OCI-LY7 (cell line): Measurements from ENCODE around the gene FAM210B. TPM values are rescaled to one million over a fixed set of nuclear protein-coding genes. Genes with fewer than 3 reads are reported as not detected.

Experiments
- BruUV-seq: library from RNA; stranded (reverse); fragments of 400-500 nt; replicated peaks from 2 replicates; lab custom pipeline; 2021; lab: Mats Ljungman, UMichigan
- CTCF ChIA-PET: fragments of 300-600 bp; sonication (Branson Sonifier 250); formaldehyde crosslinking; loops from one replicate; lab custom pipeline; 2022; ENCODE audit warnings: antibody characterized with exemption; ENCODE audit not compliant: unreplicated experiment; lab: Charles Lee
- POLR2A ChIA-PET: fragments of 300-600 bp; sonication (Branson Sonifier 250); formaldehyde crosslinking; loops from one replicate; lab custom pipeline; 2022; ENCODE audit warnings: antibody characterized with exemption; lab: Charles Lee
- DNase-seq: peaks from one replicate; pipeline ENCODE4 v3.0.0-alpha.2; 2015; ENCODE audit warnings: low spot score
- H2AFZ ChIP-seq: fragments of 200-600 bp; sonication (generic), shearing (Covaris generic); 2 replicates; pipeline ENCODE4 v1.6.1; 2014; ENCODE audit warnings: mild to moderate bottlenecking, antibody characterized with exemption, low read length, moderate library complexity
- H3K27ac ChIP-seq: fragments of 200-600 bp; sonication (generic); 2 replicates; pipeline ENCODE4 v1.5.1; 2014; ENCODE audit warnings: mixed run types, low read depth, mild to moderate bottlenecking, moderate library complexity, low read length, inconsistent platforms; ENCODE audit not compliant: poor library complexity, severe bottlenecking
- H3K36me3 ChIP-seq: fragments of 200-600 bp; sonication (generic); 2 replicates; pipeline ENCODE4 v1.6.1; 2014; ENCODE audit warnings: mild to moderate bottlenecking, antibody characterized with exemption, low read length, moderate library complexity, mixed read lengths; ENCODE audit not compliant: insufficient read depth
- H3K4me1 ChIP-seq: fragments of 200-600 bp; sonication (generic); 2 replicates; pipeline ENCODE4 v1.5.1; 2014; ENCODE audit warnings: mild to moderate bottlenecking, low read length; ENCODE audit not compliant: insufficient read depth, poor library complexity, severe bottlenecking
- H3K4me2 ChIP-seq: fragments of 200-600 bp; sonication (generic); 2 replicates; pipeline ENCODE4 v1.6.1; 2014; ENCODE audit warnings: mild to moderate bottlenecking, low read length
- H3K4me3 ChIP-seq: fragments of 200-600 bp; sonication (generic); 2 replicates; pipeline ENCODE4 v1.5.1; 2014; ENCODE audit warnings: mild to moderate bottlenecking, low read depth, low read length; ENCODE audit not compliant: poor library complexity, severe bottlenecking
- H3K79me2 ChIP-seq: fragments of 200-600 bp; sonication (generic); 2 replicates; pipeline ENCODE4 v1.6.1; 2016; ENCODE audit warnings: low read depth, mild to moderate bottlenecking, low read length, moderate library complexity, mixed read lengths; ENCODE audit not compliant: insufficient read depth
- H3K9me2 ChIP-seq: fragments of 200-600 bp; sonication (generic); 2 replicates; pipeline ENCODE4 v1.6.1; 2016; ENCODE audit warnings: mild to moderate bottlenecking, low read length, mixed read lengths; ENCODE audit not compliant: insufficient read depth
- H3K9me3 ChIP-seq: fragments of 200-600 bp; sonication (generic); 2 replicates; pipeline ENCODE4 v1.6.1; 2014; ENCODE audit warnings: mild to moderate bottlenecking, mixed run types, low read length, mixed read lengths
- H4K20me1 ChIP-seq: fragments of 200-600 bp; sonication (generic); 2 replicates; pipeline ENCODE4 v1.6.1; 2014; ENCODE audit warnings: mild to moderate bottlenecking, antibody characterized with exemption, low read length, moderate library complexity, mixed read lengths; ENCODE audit not compliant: insufficient read depth
- EZH2phosphoT487 ChIP-seq: fragments of 200-600 bp; sonication (generic); IDR thresholded peaks from 2 replicates; pipeline ENCODE4 v1.6.1; 2018; ENCODE audit warnings: low read depth, borderline replicate concordance, mild to moderate bottlenecking, mixed run types, antibody characterized with exemption, low read length, moderate library complexity, mixed read lengths
- intact Hi-C: fragments of 100-400 bp; cut with micrococcal nuclease; formaldehyde crosslinking; loops from one replicate; pipeline ENCODE4 v1.10.0; 2022; ENCODE audit not compliant: unreplicated experiment
- total RNA-seq, 2 experiments: library from RNA; depleted of rRNA in 1 of 2; stranded (reverse); fragments of >200 nt in 1 of 2; shearing (Covaris generic) in 1 of 2; gene quantifications; 2 replicates each; pipeline ENCODE4 v1.2.3, GENCODE V29; 2014 to 2022
- TF ChIP-seq, protein P1 (sequence below): fragments of 200-600 bp; sonication (generic); conservative IDR thresholded peaks from 2 replicates; pipeline ENCODE4 v1.5.1; 2014; ENCODE audit warnings: mild to moderate bottlenecking, antibody characterized with exemption, low read length, moderate library complexity, mixed read lengths

FAM210B gene
- total RNA-seq, 2 experiments from 2014 or later: 0.19 to 1.3 TPM

GRCh38 chr20:56392132-56392880 is 33.5 kb downstream of the FAM210B start, which contains the start of the genes AURKA and CSTF1:
AURKA (minus strand) TSS chr20:56392215; CDS start chr20:56388197, 4,018 bp downstream.
CSTF1 (plus strand) TSS chr20:56392645; CDS start chr20:56395553, 2,908 bp downstream.
- ChIA-PET CTCF (no interaction called here), POLR2A (interaction anchor here (2.8 kb wide), 1 partner anchor 70 kb away, joined by 15 read pairs; no protein-coding TSS in a partner anchor)
- Histone ChIP-seq H3K79me2 (peaks cover 81% of the 10 kb centered on the region), H3K4me2 (peak within 1 kb of the TSS; percentile 80), H2AFZ (peak within 1 kb of the TSS; percentile 58; the same call in 1 of the 2 replicates), H3K9me2 (no peaks in the 10 kb centered on the region), H3K36me3 (peaks cover 76% of the 10 kb centered on the region), H3K4me3 (peak within 1 kb of the TSS; percentile 76), H3K4me1 (peaks cover 21% of the 10 kb centered on the region), H3K9me3 (no peaks in the 10 kb centered on the region), H4K20me1 (peaks cover 7% of the 10 kb centered on the region; the same call in 1 of the 2 replicates), H3K27ac (peak within 1 kb of the TSS; percentile 85)
- intact Hi-C loops: loop anchor here (2.0 kb wide), 1 partner anchor 76 kb away; the partner anchor contains the start of gene RTF2
- BruUV-seq: TSS peak; percentile 63
- TF ChIP-seq EZH2phosphoT487: no peak
- peak; percentile 99 for DNase-seq

DNA sequence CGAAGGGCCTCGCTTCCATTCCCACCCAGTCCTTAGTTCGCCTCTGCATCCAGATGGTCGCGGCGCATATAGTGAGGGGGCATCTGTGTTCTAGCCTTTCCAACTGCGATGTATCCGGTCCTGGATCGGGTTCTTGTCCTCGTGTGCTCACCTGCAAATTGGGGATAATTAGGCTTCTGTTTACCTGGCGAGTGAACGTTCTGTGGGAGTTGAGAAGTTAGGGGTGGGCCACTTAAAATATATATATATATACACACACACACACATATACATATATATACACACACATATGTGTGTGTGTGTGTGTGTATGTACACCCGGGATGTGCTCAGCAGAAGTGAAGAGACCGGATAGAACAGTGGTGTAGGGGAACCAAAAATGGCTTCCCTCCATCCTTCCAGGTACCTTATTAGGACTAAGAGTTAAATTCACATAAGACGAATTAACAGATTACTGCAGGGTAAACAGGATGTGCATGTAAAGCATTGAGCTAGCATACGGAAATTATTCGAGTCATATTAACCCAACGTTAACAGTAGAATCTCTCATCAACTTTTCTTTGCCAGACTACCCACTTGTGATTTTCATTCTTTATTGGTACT is 34.2 kb downstream of the FAM210B start:
- BruUV-seq: no TSS peak
- H3K27ac ChIP-seq: peak overlapping the region; percentile 85
- POLR2A ChIA-PET: interaction anchor here (0.6 to 2.8 kb wide), 2 partner anchors 19 to 70 kb away, joined by 3 to 15 read pairs; no protein-coding TSS in a partner anchor
- peaks cover 7% of the 10 kb centered on the region; the same call in 1 of the 2 replicates for H4K20me1 ChIP-seq
- peak; percentile 38 for DNase-seq
- no peak for TF ChIP-seq EZH2phosphoT487
- TF ChIP-seq, protein P1, sequence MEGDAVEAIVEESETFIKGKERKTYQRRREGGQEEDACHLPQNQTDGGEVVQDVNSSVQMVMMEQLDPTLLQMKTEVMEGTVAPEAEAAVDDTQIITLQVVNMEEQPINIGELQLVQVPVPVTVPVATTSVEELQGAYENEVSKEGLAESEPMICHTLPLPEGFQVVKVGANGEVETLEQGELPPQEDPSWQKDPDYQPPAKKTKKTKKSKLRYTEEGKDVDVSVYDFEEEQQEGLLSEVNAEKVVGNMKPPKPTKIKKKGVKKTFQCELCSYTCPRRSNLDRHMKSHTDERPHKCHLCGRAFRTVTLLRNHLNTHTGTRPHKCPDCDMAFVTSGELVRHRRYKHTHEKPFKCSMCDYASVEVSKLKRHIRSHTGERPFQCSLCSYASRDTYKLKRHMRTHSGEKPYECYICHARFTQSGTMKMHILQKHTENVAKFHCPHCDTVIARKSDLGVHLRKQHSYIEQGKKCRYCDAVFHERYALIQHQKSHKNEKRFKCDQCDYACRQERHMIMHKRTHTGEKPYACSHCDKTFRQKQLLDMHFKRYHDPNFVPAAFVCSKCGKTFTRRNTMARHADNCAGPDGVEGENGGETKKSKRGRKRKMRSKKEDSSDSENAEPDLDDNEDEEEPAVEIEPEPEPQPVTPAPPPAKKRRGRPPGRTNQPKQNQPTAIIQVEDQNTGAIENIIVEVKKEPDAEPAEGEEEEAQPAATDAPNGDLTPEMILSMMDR: no peak
- peaks cover 21% of the 10 kb centered on the region for H3K4me1 ChIP-seq
- H3K79me2 ChIP-seq: peaks cover 74% of the 10 kb centered on the region
- peak overlapping the region; percentile 76 for H3K4me3 ChIP-seq
- H3K9me2 ChIP-seq: no peaks in the 10 kb centered on the region
- intact Hi-C loops: loop anchor here (2.0 kb wide), 1 partner anchor 76 kb away; the partner anchor contains the start of gene RTF2
- H2AFZ ChIP-seq: peak overlapping the region; percentile 58; the same call in 1 of the 2 replicates
- peak overlapping the region; percentile 80 for H3K4me2 ChIP-seq
- H3K36me3 ChIP-seq: peaks cover 76% of the 10 kb centered on the region
- H3K9me3 ChIP-seq: no peaks in the 10 kb centered on the region
- CTCF ChIA-PET: no interaction called here

- TF ChIP-seq, protein P1: no peak
- TF ChIP-seq EZH2phosphoT487: no peak
- intact Hi-C loops: loop anchor here (2.0 kb wide), 1 partner anchor 75 kb away; the partner anchor contains the start of gene RTF2
- CTCF ChIA-PET: no interaction called here
- no peak for DNase-seq
- Histone ChIP-seq H3K4me1 (peaks cover 21% of the 10 kb centered on the region), H4K20me1 (peaks cover 7% of the 10 kb centered on the region; the same call in 1 of the 2 replicates), H3K4me2 (peak overlapping the region; percentile 80), H3K27ac (no peak overlapping the region), H2AFZ (no peak overlapping the region), H3K9me3 (no peaks in the 10 kb centered on the region), H3K36me3 (peaks cover 76% of the 10 kb centered on the region), H3K79me2 (peaks cover 70% of the 10 kb centered on the region), H3K4me3 (peak overlapping the region; percentile 76), H3K9me2 (no peaks in the 10 kb centered on the region)
- POLR2A ChIA-PET: interaction anchor here (0.6 to 2.8 kb wide), 2 partner anchors 20 to 69 kb away, joined by 3 to 15 read pairs; no protein-coding TSS in a partner anchor
- BruUV-seq: no TSS peak
Measured at GRCh38 chr20:56393653-56394052, 34.9 kb downstream of the FAM210B start.
